Activated CD4-positive, CD25-positive, alpha-beta regulatory T cell treated with anti-CD3 and anti-CD28 coated beads, Interleukin-2, amount 50 U/mL, for 24 hours (primary cell): ENCODE data around the gene PLA2G4F.

Source experiments
- ATAC-seq, 2 donors: fragments of 150-1000 bp; cut with Tn5 transposase; one replicate each; pipeline ENCODE4 v1.10.0; 2021; ENCODE audit warnings: mild to moderate bottlenecking in 1 of 2, moderate library complexity in 1 of 2

The PLA2G4F gene, protein sequence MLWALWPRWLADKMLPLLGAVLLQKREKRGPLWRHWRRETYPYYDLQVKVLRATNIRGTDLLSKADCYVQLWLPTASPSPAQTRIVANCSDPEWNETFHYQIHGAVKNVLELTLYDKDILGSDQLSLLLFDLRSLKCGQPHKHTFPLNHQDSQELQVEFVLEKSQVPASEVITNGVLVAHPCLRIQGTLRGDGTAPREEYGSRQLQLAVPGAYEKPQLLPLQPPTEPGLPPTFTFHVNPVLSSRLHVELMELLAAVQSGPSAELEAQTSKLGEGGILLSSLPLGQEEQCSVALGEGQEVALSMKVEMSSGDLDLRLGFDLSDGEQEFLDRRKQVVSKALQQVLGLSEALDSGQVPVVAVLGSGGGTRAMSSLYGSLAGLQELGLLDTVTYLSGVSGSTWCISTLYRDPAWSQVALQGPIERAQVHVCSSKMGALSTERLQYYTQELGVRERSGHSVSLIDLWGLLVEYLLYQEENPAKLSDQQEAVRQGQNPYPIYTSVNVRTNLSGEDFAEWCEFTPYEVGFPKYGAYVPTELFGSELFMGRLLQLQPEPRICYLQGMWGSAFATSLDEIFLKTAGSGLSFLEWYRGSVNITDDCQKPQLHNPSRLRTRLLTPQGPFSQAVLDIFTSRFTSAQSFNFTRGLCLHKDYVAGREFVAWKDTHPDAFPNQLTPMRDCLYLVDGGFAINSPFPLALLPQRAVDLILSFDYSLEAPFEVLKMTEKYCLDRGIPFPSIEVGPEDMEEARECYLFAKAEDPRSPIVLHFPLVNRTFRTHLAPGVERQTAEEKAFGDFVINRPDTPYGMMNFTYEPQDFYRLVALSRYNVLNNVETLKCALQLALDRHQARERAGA

DNA sequence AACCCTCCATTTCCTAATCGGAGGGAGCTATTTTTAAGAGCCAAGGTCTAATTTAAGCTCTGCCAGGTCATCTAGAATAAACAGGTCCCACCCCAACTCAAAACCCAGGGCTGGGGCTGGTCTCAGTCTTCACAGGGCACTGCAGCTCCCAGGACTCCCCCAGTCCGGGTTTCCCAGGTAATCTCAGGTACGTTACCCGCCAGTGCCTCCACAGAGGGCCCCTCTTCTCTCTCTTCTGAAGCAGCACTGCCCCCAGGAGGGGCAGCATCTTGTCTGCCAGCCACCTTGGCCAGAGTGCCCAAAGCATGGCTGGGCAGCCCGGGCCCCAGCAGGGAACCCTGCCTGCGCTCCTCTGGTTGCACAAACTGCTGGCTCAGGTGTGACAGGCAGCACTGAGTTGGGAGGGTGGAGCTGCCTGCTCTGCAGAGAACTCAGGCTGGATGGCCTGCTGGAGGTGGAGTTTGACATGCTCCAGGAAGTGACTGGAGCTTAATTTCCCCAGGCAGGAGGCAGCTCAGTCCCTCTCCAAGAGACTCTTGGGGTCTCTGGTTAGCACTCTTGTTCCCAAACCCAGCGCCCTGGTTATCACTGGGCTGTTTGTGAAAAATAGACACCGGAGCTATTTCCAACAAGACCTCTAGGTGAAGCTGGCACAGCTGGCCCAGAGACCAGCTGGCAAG, at the start of gene PLA2G4F:
TSS of gene PLA2G4F (minus strand) at position 394 of the 680 bp plus-strand sequence. CDS start at position 307, 87 bp downstream.
- ATAC-seq = no peak

DNA sequence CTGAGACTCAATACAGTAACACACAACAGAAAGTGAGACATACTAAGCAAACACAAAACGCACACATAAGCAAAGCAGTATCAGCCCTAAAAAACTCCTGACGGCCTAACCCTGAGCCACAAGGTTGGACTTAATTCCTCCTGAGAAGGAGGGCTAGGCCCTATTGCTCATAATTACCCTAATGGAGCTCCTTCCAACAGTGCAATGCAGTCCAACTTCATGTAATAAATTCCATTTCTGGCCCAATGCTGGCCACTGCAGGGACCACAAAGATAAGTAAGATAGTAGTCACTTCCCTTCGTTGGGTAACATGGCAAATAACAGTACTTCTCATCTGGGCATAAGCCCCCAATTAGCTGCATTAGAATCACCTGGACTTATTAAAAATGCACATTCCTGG, 47.5 kb upstream of the PLA2G4F start:
- no peak for ATAC-seq

DNA sequence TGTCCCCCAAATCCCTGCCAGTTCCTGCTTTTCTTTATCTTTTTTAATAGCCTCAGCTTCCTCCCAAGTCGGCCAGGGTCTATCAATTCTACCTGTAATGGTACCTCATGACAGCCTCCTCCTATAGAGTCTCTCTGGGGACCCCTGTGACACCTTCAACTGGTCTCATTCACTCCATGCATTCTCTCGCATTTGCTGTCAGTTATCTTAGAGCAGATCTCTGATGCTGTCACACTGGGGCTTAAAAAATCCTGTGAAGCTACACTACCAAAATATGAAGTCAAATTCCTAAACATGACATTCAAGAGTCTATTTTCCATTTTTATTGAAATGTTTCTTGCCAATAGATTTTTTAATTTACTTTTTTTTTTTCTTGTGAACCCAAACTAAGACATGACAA, 46.2 kb upstream of the PLA2G4F start:
- no peak for ATAC-seq

DNA sequence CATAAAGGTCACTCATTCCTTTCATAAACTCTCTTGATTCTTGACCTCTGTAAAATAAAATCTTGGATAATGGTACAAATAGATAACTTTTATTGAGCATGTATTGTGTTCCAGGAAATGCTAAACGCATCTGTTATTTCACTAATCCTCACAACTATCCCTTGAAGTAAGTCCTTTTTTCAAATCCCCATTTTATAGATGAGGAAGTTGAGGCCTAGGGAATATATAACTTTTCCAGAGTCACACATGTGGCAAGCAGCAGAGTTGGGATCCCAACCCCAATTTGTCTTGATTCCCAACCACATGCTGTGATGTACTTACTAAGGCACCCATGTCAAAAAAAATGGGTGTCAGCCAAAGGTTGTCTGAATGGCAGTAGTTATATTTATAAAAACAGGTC, 45.4 kb upstream of the PLA2G4F start:
- ATAC-seq = no peak

DNA sequence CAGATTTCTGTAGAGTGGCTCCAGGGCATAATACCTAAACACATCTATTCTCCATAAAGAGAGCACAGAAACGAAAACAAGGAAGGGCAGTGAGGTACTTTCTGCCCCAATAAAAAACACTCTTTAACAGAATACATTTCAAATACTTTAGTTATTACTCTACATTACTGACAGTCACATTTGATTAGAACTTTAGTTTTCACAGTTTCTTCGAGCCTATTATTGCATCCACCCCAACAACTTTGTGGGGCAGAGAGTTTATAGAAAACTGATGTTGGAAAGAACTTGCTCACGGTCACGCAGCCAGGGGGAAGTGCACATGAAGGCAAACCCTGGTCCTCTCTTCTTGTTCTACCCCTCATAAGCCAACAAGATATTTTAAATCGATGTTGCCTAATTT, 42.7 kb upstream of the PLA2G4F start:
- ATAC-seq = no peak

DNA sequence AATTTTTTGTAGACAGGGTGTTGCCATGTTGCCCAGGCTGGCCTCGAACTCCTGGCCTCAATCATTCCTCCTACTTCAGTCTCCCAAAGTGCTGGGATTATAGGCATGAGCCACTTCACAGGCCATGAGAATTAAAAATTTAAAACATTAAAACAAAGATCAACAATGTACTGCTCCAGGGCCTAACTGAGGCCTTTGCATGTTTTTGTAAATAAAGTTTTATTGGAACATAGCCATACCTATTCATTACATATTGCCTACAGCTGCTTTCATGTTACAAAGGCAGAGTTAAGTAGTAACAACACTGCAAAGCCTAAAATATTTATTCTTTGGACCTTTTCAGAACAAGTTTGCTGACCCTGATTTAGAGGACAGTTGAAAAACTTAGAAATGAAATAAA, 42.1 kb upstream of the PLA2G4F start:
- no peak for ATAC-seq

DNA sequence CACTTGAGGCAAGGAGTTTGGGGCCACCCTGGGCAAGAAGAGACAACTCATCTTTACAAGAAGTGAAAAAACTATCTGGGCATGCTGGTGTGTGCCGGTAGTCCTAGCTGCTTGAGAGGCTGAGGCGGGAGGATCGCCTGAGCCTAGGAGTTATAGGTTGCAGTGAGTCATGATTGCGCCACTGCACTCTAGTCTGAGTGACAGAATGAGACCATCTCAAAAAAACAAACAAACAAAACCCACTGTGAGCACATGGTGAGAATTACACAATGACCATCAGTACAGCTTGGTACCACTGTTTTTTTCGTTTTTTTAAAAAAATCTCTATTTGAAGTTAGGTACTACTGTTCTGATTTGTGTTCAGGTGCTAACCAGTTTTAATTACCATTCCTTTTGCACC, 38.1 kb upstream of the PLA2G4F start:
- ATAC-seq = no peak

DNA sequence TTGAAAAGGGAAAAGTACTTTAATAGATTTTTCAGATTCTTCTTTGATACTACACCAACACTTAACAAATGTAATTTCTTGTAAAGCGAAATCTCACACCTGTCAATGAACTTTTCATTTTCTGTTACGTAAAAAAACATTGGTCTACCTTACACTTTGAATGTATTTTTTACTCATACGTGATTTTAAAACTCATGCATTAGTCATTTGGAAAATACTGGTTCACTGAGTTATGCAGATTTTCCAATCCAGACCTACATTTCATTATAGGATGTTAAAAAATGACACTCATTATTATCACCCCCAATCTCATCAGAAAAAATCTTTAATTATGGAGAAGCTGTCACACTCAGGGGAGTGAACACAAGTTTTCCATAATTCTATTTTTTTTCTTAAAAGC, 36.9 kb upstream of the PLA2G4F start:
- peak; percentile 78 to 80 for ATAC-seq

DNA sequence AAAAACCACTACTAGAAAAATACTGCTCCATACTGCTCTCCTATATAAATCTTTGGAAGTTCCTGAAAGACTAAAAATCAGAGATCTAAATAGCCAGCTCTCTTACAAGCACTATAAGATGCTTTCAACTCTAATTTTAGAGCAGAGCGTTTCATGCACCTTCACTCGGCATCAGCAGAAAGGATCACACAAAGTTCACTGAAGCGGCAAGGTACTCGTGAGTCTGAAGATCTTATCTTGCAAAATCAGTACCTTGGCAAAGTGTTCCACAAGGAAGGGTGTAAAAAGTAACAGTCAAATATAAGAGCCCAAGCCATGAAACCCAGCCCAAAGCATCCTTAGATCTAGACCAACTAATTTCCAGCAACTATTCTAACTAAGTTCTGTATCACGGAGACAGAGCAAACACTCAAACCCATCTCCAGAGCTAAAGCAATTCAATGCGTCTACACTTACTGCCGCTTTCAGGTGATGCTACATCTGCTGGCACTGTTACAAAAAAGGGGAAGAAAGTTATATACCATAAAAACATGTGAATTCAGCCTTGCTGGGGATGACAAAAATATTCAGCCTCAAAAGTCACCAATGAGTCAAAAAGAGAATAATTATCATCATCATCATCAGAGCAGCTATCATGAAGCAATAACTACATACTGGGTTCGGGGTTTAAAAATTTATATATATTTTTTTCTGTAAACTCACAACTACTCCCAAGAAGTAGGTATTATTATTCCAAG, 35.3 kb upstream of the PLA2G4F start:
- peak in 1 of 2 donors; percentile 9 for ATAC-seq

DNA sequence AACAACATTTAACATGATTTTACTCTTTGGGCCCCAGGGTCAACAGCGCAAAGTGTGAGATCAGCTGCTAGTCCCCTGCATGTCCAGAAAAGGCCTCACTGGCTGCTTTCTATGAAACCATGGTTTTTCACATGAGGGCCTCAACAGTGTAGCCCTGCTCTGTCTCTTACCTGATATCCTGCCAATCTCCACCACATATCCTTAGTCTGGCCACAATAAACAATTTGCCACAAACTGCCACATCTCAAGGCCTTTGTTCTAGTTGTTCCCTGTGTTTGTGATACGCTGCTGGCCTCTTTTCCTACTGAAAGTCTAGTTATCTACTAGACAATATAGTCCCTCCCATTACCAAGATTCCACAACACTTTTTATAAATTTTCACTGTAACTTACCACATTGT, 33.9 kb upstream of the PLA2G4F start:
- no peak for ATAC-seq

DNA sequence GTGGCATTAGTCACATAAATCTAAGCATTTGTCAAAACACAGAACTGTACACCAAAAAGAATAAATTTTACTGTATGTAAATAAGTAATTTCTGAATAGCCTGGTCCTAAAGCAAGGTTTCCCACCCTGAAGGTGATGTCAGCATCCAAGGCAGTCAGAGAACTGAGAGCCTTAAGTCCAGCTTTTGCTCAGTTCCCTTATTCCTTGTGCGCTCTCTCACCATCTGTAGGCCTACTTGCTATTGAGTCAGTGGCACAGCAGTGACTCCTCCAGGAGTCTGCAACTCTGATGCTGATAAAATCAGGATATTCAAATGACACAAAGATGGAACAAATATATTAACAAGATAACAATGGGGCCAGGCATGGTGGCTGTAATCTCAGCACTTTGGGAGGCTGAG, 29.4 kb upstream of the PLA2G4F start:
- ATAC-seq = no peak

DNA sequence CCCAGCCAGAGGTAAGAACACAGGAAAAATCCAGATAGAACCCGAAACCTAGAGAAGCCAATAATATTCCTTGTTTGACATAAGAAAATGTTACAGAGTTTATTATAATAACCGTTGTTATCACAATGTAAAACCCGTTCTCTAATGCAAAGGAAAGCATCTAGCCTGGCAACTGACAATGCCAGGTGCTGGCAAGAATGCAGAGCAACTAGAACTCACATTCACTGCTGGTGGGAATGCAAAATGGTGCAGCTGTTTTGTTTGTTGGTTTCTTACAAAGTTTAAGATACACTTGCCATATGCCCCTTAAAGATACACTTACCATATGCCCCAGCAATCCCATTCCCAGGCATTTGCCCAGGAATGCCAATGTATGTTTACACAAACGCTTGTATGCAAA, 28.3 kb upstream of the PLA2G4F start:
- no peak for ATAC-seq

DNA sequence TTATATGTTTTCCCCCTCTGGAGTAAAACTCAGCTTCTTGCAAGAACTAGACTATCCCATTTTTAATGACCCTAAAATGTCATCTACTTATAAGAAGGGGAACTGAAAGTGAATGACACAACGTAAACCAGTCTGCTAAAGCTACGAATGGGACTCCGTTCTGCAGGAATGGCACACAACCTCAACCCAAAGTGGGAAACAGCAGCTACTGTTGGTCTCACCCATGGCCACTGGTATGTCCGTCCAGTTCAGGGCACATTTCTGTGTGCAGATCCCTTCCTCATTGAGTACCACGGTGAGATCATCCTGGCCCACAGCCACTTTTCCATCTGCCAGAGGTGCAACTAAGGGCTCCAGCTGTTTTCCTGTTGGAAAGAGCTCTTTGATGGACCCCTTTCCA, 27.9 kb upstream of the PLA2G4F start:
- no peak for ATAC-seq

DNA sequence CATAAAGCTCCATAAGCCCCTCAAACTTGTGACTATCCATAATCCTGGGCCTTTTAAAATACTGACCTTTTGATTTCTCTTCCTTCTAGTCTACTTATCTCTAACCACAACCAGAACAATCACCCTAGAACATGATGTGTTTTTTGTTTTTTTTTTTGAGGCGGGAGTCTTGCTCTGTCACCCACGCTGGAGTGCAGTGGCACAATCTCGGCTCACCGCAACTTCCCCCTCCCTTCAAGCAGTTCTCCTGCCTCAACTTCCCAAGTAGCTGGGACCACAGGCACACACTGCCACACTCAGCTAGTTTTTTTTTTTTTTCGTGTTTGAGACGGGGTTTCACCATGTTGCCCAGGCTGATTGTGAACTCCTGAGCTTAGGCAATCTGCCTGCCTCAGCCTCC, 26.5 kb upstream of the PLA2G4F start:
- ATAC-seq = no peak

DNA sequence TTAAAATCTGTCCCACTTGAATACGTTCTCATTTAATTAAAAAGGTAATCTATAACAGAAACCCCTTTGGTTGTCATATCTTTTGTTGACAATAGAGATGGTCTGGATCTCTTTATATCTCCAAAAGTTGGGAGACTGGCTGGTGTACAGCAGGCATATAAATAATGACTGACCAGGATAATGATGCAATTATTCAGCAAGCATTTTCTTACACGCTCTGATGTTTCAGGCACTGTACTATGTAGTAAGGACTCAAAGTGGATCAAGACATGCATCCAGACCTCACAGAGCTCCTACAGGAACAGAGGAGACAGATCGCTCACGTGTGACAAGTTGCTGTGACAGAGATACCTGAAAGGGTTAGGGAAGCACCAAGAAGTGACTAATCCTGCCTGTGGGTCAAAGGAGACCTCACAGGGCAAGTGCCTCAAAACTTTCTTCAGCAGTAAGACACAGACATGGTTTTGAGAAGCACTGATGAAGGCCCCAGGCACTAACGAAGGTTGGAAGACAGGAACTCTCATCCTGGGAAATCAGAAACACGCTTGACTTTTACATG, 26.0 kb upstream of the PLA2G4F start:
- ATAC-seq = no peak

DNA sequence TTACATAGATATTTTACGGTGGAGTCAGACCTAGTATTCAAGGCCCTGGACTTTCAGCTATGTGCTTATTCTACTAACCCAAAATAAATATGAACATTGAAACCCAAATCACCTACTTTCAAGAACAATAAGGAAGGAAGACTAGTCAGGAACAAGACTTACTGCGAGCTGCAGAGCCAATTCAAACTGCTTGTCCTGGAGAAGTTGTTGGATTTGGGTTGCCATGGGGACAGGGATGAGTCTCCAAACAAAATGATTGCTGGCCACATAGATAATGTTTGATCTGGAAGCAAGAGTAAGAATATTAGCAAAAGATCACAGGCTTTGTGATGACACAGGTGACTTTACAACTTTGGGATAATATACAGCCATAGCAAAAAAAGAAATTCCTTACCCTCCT, 21.6 kb upstream of the PLA2G4F start:
- ATAC-seq = no peak

DNA sequence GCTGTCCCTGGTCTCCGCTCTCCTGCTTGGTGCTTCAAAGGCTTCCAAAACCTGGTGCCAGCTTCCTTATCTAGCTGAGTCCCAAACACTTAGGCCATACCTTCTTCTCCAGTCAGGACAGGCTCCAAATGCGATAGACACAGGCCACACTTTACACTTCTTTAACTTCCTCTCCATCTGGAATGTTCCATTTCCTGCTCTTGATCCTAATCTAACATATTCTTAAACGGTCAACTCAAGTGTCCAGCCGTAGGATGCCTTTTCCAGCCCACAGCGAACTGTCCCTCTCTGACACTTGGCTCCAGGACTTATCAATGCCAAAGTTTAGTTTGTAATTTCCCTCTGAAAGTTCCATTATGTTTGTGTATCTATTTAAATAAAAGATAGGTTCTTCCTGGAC, 19.2 kb upstream of the PLA2G4F start:
- no peak for ATAC-seq

DNA sequence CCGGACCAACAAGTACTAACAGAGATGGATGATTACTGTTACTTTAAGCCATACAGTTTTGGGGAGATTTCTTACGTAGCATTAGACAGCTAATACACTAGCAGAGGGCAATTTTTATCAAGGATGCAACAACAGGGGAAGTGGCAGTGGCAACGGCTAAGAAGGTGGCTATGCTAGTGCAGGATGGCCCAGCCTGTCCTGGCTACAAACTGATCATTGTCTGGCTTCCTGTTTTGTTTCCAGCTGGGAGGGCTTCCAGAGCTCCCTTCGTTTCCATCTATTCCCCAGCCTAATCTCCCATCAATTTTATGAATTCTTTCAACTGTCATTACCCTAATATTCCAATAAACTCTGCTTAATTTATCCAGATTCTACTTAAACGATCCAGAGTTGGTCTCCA, 16.0 kb upstream of the PLA2G4F start:
- ATAC-seq = no peak

DNA sequence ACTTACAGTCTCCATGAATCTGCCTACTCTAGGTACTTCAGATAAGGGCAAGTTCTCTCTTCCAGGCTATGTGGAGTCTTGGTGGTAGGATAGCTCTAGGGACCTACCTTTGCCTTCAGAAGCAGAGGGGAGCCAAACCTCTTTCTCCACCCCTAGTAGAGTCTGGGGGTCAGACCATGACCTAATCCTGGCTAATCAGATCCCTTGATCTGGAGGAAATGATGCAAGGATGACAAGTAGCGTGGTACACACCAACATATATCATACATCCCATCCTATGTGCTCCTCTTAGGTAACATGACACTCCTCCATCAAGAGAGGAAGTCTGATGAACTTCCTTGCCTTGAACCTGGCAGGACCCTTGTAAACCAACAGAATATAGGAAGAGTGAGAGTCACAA, 15.4 kb upstream of the PLA2G4F start:
- no peak for ATAC-seq

DNA sequence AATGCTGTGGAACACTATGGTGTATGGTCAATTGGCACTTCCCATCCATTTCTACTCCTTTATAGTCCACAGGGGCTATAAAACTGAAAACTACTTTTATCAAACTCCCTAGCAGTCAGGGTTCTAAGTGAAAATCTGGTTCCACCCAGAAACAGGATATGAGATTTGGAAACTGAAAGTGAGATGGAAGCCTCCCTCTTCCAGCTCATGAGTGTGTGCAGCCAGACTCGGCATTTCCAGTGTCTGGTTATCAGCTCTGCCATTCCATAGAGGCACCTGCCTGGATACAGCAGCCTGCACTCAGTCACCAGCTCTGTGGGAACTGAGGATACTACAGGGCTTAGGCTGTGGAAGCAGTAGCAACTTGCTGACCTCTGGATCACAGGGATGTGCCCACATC, 14.7 kb upstream of the PLA2G4F start:
- ATAC-seq = peak in 1 of 2 donors; percentile 13

DNA sequence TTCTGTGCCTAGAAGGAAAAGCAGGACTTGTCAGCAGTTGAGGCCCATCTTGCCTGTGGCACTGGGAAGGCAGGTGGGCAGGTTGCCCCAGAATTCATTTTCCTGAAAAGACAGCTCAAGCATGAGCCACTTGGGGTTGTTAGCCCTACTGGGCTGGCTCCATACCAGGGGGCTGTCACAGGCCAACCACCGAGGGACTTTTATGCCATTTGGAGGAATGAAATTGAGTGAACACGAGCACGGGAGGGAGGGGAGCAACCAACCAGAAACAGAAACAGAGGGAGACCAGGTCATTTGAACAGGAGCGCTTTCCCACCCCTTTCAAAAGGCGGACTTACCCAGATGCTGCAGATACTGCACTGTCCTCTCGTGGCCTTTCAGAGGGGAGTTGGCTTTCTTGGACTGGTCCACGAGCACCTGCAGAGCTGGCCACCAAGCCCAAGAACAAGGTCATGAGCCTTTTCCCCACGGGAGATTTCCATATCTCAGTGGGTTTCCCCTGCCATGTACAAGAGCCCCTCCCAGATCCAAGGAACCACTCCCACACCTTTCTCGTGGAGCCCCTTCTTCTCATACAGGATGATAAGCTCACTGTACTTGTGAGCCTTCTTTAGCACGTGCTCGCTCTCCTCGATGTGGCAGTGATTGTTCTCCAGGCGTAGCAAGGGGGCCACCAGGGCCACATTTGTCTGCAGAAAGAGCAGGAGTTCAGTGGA, 9.9 kb upstream of the PLA2G4F start:
- no peak for ATAC-seq

DNA sequence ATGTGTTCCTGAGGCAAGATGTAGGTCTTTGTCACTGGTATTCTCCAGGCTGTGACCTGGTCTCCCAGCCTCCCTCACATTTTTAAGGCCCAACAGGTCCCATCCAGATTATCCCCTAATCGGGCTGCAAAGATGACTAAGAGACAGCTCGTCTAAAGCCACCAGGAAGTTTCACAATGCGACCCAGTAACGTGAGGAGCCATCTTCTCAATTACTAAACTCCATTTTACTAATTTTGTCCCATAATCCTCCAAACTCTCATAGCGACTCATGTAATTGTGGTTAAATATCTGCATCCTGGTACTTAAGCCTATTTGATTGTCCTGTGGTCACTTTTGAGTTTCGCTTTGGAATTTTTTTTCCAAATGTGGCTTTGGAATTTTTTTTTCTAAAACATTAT, 8.7 kb upstream of the PLA2G4F start:
- ATAC-seq = no peak
